HL-60 (cell line): ENCODE data around the gene COL13A1.

Experiments used
- DNase-seq, 2 experiments: peaks; one replicate each; pipeline ENCODE4 v3.0.0-alpha.2; 2010 to 2020; ENCODE audit warnings: low read depth in 1 of 2, low spot score in 1 of 2
- H3K27ac ChIP-seq: fragments of 250-450 bp; sonication (Bioruptor Pico); replicated peaks from 2 replicates; pipeline ENCODE4 v1.5.1; 2020; ENCODE audit warnings: mild to moderate bottlenecking, moderate library complexity
- H3K27me3 ChIP-seq: fragments of 250-450 bp; sonication (Bioruptor Pico); 2 replicates; pipeline ENCODE4 v1.5.1; 2021; ENCODE audit warnings: mild to moderate bottlenecking, moderate library complexity; ENCODE audit not compliant: insufficient read depth, poor library complexity, severe bottlenecking
- H3K4me3 ChIP-seq: replicated peaks from 2 replicates; pipeline ENCODE4 v1.5.1; 2011; ENCODE audit warnings: mild to moderate bottlenecking, control low read depth, low read length; ENCODE audit not compliant: insufficient read depth
- CTCF ChIP-seq: IDR thresholded peaks from one replicate; pipeline ENCODE4 v1.5.1; 2011; ENCODE audit warnings: low read length, control low read depth, inconsistent platforms; ENCODE audit not compliant: insufficient read depth
- GABPA ChIP-seq: IDR thresholded peaks from 2 replicates; pipeline ENCODE4 v1.6.1; 2012; ENCODE audit warnings: low read depth
- POLR2AphosphoS5 ChIP-seq: IDR thresholded peaks from 2 replicates; pipeline ENCODE4 v1.6.1; 2012; ENCODE audit warnings: low read depth
- REST ChIP-seq: IDR thresholded peaks from 2 replicates; pipeline ENCODE4 v1.6.1; 2012; ENCODE audit warnings: low read depth; ENCODE audit not compliant: insufficient replicate concordance
- SPI1 ChIP-seq: IDR thresholded peaks from 2 replicates; pipeline ENCODE4 v1.6.1; 2012; ENCODE audit warnings: low read depth, mild to moderate bottlenecking, borderline replicate concordance

The COL13A1 gene

DNA sequence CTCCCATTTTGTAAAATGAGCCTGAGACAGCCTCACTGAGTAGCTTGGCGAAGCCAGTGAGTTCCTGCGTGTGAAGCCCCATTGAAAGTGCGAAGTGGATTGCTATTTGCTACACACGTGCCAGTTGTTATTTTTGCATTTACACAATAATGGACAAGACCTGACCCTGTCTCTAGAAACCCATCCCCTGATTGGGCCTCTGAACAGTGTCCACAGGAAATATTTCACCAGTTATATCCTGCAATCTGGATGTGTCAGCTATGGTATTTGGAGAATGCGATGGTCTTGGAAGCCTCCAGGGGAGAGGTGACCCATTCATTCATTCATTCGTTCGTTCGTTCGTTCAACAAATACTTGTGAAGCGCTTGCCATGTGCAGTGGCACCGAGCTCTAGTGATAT, 37.1 kb downstream of the COL13A1 start:
- Histone ChIP-seq H3K27ac (no peak overlapping the region), H3K4me3 (no peak overlapping the region), H3K27me3 (no peaks in the 10 kb centered on the region)
- no peak for DNase-seq
- TF ChIP-seq REST = no peak
- no peak for TF ChIP-seq GABPA
- TF ChIP-seq SPI1 = no peak
- no peak for TF ChIP-seq CTCF
- no peak for TF ChIP-seq POLR2AphosphoS5

DNA sequence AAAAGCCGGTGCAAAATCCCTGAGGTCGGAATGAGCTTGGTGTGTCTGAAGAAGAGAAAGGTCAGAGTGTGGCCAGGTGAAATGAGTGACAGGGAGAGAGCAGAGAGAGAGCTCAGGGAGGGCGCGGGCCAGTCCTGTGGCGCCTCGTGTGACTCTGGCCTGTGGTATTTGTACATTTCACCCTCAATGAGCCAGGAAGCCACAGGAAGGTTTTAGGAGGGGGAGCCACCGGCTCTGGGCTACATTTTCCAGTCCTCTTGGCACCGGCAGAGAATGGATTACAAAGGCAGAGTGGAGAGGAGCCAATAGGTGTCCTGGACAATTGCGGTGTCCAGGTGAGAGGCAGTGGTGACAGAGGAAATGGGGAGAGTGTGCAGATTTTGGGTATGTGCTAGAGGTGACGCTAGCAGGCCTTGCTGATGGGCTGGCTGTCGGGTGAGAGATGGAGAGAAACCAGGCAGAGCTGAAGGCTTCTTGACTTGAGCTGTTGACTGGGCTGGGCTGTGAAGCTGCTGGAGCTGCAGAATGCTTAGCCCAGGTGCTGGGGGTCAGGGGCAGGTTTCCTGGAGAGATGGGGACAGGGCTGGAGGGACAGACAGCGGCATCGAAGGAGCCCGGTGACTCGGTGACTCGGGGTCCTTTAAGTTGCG, 38.1 kb downstream of the COL13A1 start:
- no peak for DNase-seq
- Histone ChIP-seq H3K4me3 (no peak overlapping the region), H3K27me3 (no peaks in the 10 kb centered on the region), H3K27ac (no peak overlapping the region)
- TF ChIP-seq SPI1 (no peak), POLR2AphosphoS5 (no peak), REST (no peak), CTCF (no peak), GABPA (no peak)

DNA sequence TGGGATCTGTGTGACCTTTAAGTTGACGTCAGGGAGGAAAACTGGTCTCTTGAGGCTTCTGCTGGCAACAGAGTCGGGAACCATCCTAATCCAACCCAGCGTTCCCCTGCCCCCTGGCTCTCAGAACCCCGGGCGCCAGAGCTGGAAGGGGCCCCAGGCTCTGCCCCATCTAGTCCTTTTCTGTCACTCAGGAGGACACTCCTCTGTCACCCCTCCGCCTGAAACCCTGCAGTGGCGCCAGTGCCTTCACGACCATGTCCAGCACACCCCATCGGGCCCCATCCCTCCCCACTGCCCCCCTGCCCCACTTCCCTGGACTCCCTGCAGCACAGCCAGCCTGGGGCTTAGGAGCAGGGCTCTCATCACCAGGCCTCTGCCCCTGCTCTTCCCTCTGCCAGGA, 39.1 kb downstream of the COL13A1 start:
- Histone ChIP-seq H3K4me3 (no peak overlapping the region), H3K27ac (no peak overlapping the region), H3K27me3 (no peaks in the 10 kb centered on the region)
- no peak for TF ChIP-seq SPI1
- no peak for TF ChIP-seq POLR2AphosphoS5
- no peak for TF ChIP-seq GABPA
- no peak for TF ChIP-seq CTCF
- TF ChIP-seq REST = no peak
- DNase-seq = no peak
